ENCODE data around the gene SEC22A. TPM values are rescaled to one million over a fixed set of nuclear protein-coding genes. Genes with fewer than 3 reads are reported as not detected.

SEC22A gene
- total and polyA plus RNA-seq, 5 donors from 2014 or later, result 14.9 to 23.1 (median 20.1) TPM

DNA sequence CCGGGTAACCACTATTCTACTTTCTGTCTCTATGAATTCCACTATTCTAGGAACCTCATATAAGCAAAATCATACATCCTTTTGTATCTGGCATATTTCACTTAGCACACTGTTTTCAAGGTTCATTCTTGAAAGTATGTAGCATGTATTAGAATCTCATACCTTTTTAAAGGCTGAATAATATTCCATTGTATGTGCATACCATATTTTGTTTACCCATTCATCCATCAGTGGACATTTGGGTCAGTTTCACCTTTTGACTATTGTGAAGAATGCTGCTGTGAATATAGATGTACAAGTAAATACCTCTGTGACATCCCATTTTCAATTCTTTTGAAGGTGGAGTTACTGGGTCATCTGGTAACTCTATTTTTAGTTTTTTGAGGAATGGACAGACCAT is 36.6 kb upstream of the SEC22A start:
- Mint-ChIP-seq H3K36me3 (peaks cover 13% of the 10 kb centered on the region), H3K27me3 (no peaks in the 10 kb centered on the region), H3K4me3 (no peak overlapping the region), H3K9me3 (peaks cover 0 to 10% (median 1%) of the 10 kb centered on the region in 7 donors), H3K27ac (no peak overlapping the region), H3K4me1 (no peaks in the 10 kb centered on the region)
- H3K27me3 ChIP-seq (ENCODE audit: control insufficient read depth, insufficient read depth, low read length), result no peaks in the 10 kb centered on the region
- H3K27ac ChIP-seq (ENCODE audit: insufficient read depth, low read length, poor library complexity, severe bottlenecking), result no peak overlapping the region
- ATAC-seq (ENCODE audit: low read depth in 2 of 2), result no peak
- no peaks in the 10 kb centered on the region for H3K36me3 ChIP-seq (ENCODE audit: control insufficient read depth, insufficient read depth, low read length)
- no peak overlapping the region for H3K4me3 ChIP-seq (ENCODE audit: low read depth, low read length)
- H3K4me1 ChIP-seq (ENCODE audit: control insufficient read depth, insufficient read depth, low read length, poor library complexity, severe bottlenecking), result no peaks in the 10 kb centered on the region
- no peaks in the 10 kb centered on the region for H3K9me3 ChIP-seq (ENCODE audit: control insufficient read depth in 2 of 2, low read length in 2 of 2)
- DNase-seq, result no peak

- Histone ChIP-seq H3K27me3 (ENCODE audit: control insufficient read depth, insufficient read depth, low read length) (no peaks in the 10 kb centered on the region), H3K9me3 (ENCODE audit: control insufficient read depth in 2 of 2, low read length in 2 of 2) (no peaks in the 10 kb centered on the region), H3K36me3 (ENCODE audit: control insufficient read depth, insufficient read depth, low read length) (no peaks in the 10 kb centered on the region), H3K27ac (ENCODE audit: insufficient read depth, low read length, poor library complexity, severe bottlenecking) (no peak overlapping the region), H3K4me1 (ENCODE audit: control insufficient read depth, insufficient read depth, low read length, poor library complexity, severe bottlenecking) (no peaks in the 10 kb centered on the region), H3K4me3 (ENCODE audit: low read depth, low read length) (no peak overlapping the region)
- Mint-ChIP-seq H3K27me3 (no peaks in the 10 kb centered on the region), H3K27ac (no peak overlapping the region), H3K9me3 (peaks cover 0 to 10% (median 1%) of the 10 kb centered on the region in 7 donors), H3K4me3 (no peak overlapping the region), H3K4me1 (no peaks in the 10 kb centered on the region), H3K36me3 (peaks cover 10% of the 10 kb centered on the region)
- DNase-seq (no peak), ATAC-seq (ENCODE audit: low read depth in 2 of 2) (no peak)
These were observed 34.1 kb upstream of the SEC22A start for GRCh38 chr3:123167686-123168085.

DNA sequence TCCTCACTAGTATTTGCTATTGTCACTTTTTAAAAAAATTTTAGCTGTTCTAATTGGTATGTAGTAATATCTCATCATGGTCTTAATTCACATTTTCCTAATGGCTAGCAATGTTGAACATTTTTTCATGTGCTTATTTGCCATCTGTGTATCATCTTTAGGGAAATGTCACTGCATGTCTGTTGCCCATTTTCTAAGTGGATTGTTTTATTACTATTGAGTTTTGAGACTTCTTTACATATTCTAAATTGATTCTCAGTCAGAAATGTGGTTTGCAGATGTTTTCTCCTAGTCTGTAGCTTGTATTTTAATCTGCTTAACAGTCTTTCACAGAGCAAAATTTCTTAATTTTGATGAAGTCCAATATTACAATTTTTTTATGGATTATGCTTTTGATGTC is 33.6 kb upstream of the SEC22A start:
- ATAC-seq (ENCODE audit: low read depth in 2 of 2) (no peak), DNase-seq (no peak)
- H3K27me3 ChIP-seq (ENCODE audit: control insufficient read depth, insufficient read depth, low read length), result no peaks in the 10 kb centered on the region
- H3K4me3 ChIP-seq (ENCODE audit: low read depth, low read length), result no peak overlapping the region
- Mint-ChIP-seq H3K36me3 (peaks cover 10% of the 10 kb centered on the region), H3K27ac (no peak overlapping the region), H3K4me1 (no peaks in the 10 kb centered on the region), H3K4me3 (no peak overlapping the region), H3K9me3 (peaks cover 0 to 10% (median 1%) of the 10 kb centered on the region in 7 donors), H3K27me3 (no peaks in the 10 kb centered on the region)
- H3K36me3 ChIP-seq (ENCODE audit: control insufficient read depth, insufficient read depth, low read length), result no peaks in the 10 kb centered on the region
- no peaks in the 10 kb centered on the region for H3K4me1 ChIP-seq (ENCODE audit: control insufficient read depth, insufficient read depth, low read length, poor library complexity, severe bottlenecking)
- H3K27ac ChIP-seq (ENCODE audit: insufficient read depth, low read length, poor library complexity, severe bottlenecking), result no peak overlapping the region
- H3K9me3 ChIP-seq (ENCODE audit: control insufficient read depth in 2 of 2, low read length in 2 of 2), result no peaks in the 10 kb centered on the region

DNA sequence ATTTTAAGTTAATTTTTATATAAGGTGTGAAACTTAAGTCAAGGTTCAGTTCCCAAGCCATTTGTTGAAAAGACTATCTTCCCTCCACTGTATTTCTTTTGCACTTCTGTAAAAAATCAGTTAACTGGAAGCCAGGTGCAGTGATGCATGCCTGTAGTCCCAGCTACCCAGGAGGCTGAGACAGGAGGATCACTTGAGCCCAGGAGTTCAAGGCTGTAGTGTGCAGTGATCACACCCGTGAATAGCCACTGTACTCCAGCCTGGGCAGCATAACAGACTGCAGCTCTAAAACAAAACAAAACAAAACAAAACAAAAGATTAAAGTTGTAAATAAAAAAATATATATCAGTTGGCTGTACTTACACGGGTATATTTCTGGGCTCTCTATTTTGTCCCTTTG is 33.1 kb upstream of the SEC22A start:
- Histone ChIP-seq H3K27ac (ENCODE audit: insufficient read depth, low read length, poor library complexity, severe bottlenecking) (no peak overlapping the region), H3K4me1 (ENCODE audit: control insufficient read depth, insufficient read depth, low read length, poor library complexity, severe bottlenecking) (no peaks in the 10 kb centered on the region), H3K27me3 (ENCODE audit: control insufficient read depth, insufficient read depth, low read length) (no peaks in the 10 kb centered on the region), H3K4me3 (ENCODE audit: low read depth, low read length) (no peak overlapping the region), H3K36me3 (ENCODE audit: control insufficient read depth, insufficient read depth, low read length) (no peaks in the 10 kb centered on the region), H3K9me3 (ENCODE audit: control insufficient read depth in 2 of 2, low read length in 2 of 2) (no peaks in the 10 kb centered on the region)
- Mint-ChIP-seq H3K4me1 (no peaks in the 10 kb centered on the region), H3K9me3 (peaks cover 0 to 10% (median 1%) of the 10 kb centered on the region in 7 donors), H3K4me3 (no peak overlapping the region), H3K36me3 (peaks cover 10% of the 10 kb centered on the region), H3K27me3 (no peaks in the 10 kb centered on the region), H3K27ac (no peak overlapping the region)
- DNase-seq (no peak), ATAC-seq (ENCODE audit: low read depth in 2 of 2) (no peak)

- no peak overlapping the region for H3K4me3 ChIP-seq (ENCODE audit: low read depth, low read length)
- no peaks in the 10 kb centered on the region for H3K4me1 ChIP-seq (ENCODE audit: control insufficient read depth, insufficient read depth, low read length, poor library complexity, severe bottlenecking)
- no peak overlapping the region for H3K4me3 Mint-ChIP-seq
- no peaks in the 10 kb centered on the region for H3K9me3 ChIP-seq (ENCODE audit: control insufficient read depth in 2 of 2, low read length in 2 of 2)
- no peak for ATAC-seq (ENCODE audit: low read depth in 2 of 2)
- H3K36me3 Mint-ChIP-seq, result peaks cover 10% of the 10 kb centered on the region
- no peak overlapping the region for H3K27ac Mint-ChIP-seq
- H3K36me3 ChIP-seq (ENCODE audit: control insufficient read depth, insufficient read depth, low read length), result no peaks in the 10 kb centered on the region
- H3K4me1 Mint-ChIP-seq, result no peaks in the 10 kb centered on the region
- H3K27me3 Mint-ChIP-seq, result no peaks in the 10 kb centered on the region
- H3K9me3 Mint-ChIP-seq, result peaks cover 0 to 10% (median 1%) of the 10 kb centered on the region in 7 donors
- H3K27ac ChIP-seq (ENCODE audit: insufficient read depth, low read length, poor library complexity, severe bottlenecking), result no peak overlapping the region
- no peak for DNase-seq
- no peaks in the 10 kb centered on the region for H3K27me3 ChIP-seq (ENCODE audit: control insufficient read depth, insufficient read depth, low read length)
These were observed 32.2 kb upstream of the SEC22A start for GRCh38 chr3:123169492-123169929.

DNA sequence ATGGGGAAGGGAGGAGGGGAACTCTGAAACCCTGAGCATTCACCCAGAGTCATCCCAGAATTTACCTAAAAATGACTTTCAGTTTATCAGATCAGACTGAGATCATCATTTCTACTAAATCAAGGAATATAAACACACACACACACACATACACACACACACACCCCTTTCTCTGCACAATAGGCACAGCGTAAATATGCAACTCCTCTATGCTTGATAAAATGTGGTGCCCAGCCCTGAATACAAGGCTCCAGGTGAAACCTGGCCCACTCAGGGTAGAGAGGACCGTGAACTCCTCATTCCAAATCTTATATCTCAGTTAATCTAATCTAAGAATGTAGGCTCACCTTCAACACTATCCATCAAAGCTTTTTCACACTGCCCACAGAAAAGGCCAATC is 31.8 kb upstream of the SEC22A start:
- Histone ChIP-seq H3K9me3 (ENCODE audit: control insufficient read depth in 2 of 2, low read length in 2 of 2) (no peaks in the 10 kb centered on the region), H3K36me3 (ENCODE audit: control insufficient read depth, insufficient read depth, low read length) (no peaks in the 10 kb centered on the region), H3K4me3 (ENCODE audit: low read depth, low read length) (no peak overlapping the region), H3K4me1 (ENCODE audit: control insufficient read depth, insufficient read depth, low read length, poor library complexity, severe bottlenecking) (no peaks in the 10 kb centered on the region), H3K27me3 (ENCODE audit: control insufficient read depth, insufficient read depth, low read length) (no peaks in the 10 kb centered on the region), H3K27ac (ENCODE audit: insufficient read depth, low read length, poor library complexity, severe bottlenecking) (no peak overlapping the region)
- DNase-seq (no peak), ATAC-seq (ENCODE audit: low read depth in 2 of 2) (no peak)
- Mint-ChIP-seq H3K4me3 (no peak overlapping the region), H3K36me3 (peaks cover 8% of the 10 kb centered on the region), H3K9me3 (peaks cover 0 to 8% (median 1%) of the 10 kb centered on the region in 7 donors), H3K4me1 (no peaks in the 10 kb centered on the region), H3K27me3 (no peaks in the 10 kb centered on the region), H3K27ac (no peak overlapping the region)

DNA sequence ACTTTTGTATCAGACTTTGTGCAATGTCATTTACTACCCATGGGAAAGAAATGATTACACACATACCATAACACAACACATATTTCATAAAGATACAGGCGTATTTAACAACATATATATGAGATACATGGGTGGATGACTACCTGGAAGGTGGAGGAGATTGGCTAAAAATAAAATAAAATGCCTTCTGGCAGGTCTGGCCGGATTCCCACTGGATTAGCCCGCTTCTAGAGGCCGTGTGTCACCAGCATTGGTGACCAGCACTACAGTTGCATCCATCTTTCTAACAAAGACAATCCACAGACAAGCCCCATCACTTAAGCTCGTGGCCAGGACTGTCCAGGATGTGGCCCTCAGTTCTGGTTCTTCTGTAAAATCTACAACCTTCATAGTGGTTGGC is 21.0 kb upstream of the SEC22A start:
- peaks cover 0 to 13% (median 9%) of the 10 kb centered on the region in 7 donors for H3K9me3 Mint-ChIP-seq
- H3K36me3 Mint-ChIP-seq, result no peaks in the 10 kb centered on the region
- H3K27ac ChIP-seq (ENCODE audit: insufficient read depth, low read length, poor library complexity, severe bottlenecking), result no peak overlapping the region
- peak overlapping the region in 1 of 3 donors; percentile 75 for H3K27ac Mint-ChIP-seq
- peaks cover 5 to 8% of the 10 kb centered on the region in 2 experiments for H3K9me3 ChIP-seq (ENCODE audit: control insufficient read depth in 2 of 2, low read length in 2 of 2)
- no peak for ATAC-seq (ENCODE audit: low read depth in 2 of 2)
- peaks cover 26% of the 10 kb centered on the region for H3K27me3 Mint-ChIP-seq
- H3K27me3 ChIP-seq (ENCODE audit: control insufficient read depth, insufficient read depth, low read length), result no peaks in the 10 kb centered on the region
- H3K4me1 ChIP-seq (ENCODE audit: control insufficient read depth, insufficient read depth, low read length, poor library complexity, severe bottlenecking), result no peaks in the 10 kb centered on the region
- no peaks in the 10 kb centered on the region for H3K4me1 Mint-ChIP-seq
- H3K4me3 Mint-ChIP-seq, result no peak overlapping the region
- DNase-seq, result no peak
- no peak overlapping the region for H3K4me3 ChIP-seq (ENCODE audit: low read depth, low read length)
- H3K36me3 ChIP-seq (ENCODE audit: control insufficient read depth, insufficient read depth, low read length), result no peaks in the 10 kb centered on the region

GRCh38 chr3:123186695-123187094 is 15.0 kb upstream of the SEC22A start:
- Mint-ChIP-seq H3K27ac (no peak overlapping the region), H3K4me3 (no peak overlapping the region), H3K36me3 (no peaks in the 10 kb centered on the region), H3K27me3 (peaks cover 25% of the 10 kb centered on the region), H3K9me3 (peaks cover 0 to 11% (median 6%) of the 10 kb centered on the region in 7 donors), H3K4me1 (no peaks in the 10 kb centered on the region)
- no peak for DNase-seq
- no peak overlapping the region for H3K4me3 ChIP-seq (ENCODE audit: low read depth, low read length)
- peaks cover 5 to 8% of the 10 kb centered on the region in 2 experiments for H3K9me3 ChIP-seq (ENCODE audit: control insufficient read depth in 2 of 2, low read length in 2 of 2)
- no peak overlapping the region for H3K27ac ChIP-seq (ENCODE audit: insufficient read depth, low read length, poor library complexity, severe bottlenecking)
- no peaks in the 10 kb centered on the region for H3K27me3 ChIP-seq (ENCODE audit: control insufficient read depth, insufficient read depth, low read length)
- H3K4me1 ChIP-seq (ENCODE audit: control insufficient read depth, insufficient read depth, low read length, poor library complexity, severe bottlenecking), result no peaks in the 10 kb centered on the region
- H3K36me3 ChIP-seq (ENCODE audit: control insufficient read depth, insufficient read depth, low read length), result no peaks in the 10 kb centered on the region
- ATAC-seq (ENCODE audit: low read depth in 2 of 2), result no peak
